CD4-positive, alpha-beta T cell treated with Interleukin-4 for 4 hours (primary cell): ENCODE results near the gene ADAMTS19.
"Not testable (repeated sequence)": the region's sequence is repeated elsewhere in the genome, so short reads cannot be mapped to it uniquely, and the experiment has no call there.

Experiments
- DNase-seq: peaks from one replicate; pipeline ENCODE4 v3.0.0-alpha.2; 2020

Gene ADAMTS19

GRCh38 chr5:129474544-129474943 is 14.4 kb downstream of the ADAMTS19 start:
- DNase-seq: no peak

- no peak for DNase-seq
Observed at GRCh38 chr5:129476751-129477150, 16.7 kb downstream of the ADAMTS19 start.

- DNase-seq: no peak
Observed at GRCh38 chr5:129477532-129477931, 17.4 kb downstream of the ADAMTS19 start.

- DNase-seq: no peak
Observed at GRCh38 chr5:129481161-129481560, 21.1 kb downstream of the ADAMTS19 start.

- no peak for DNase-seq
Observed at GRCh38 chr5:129496421-129496820, 36.3 kb downstream of the ADAMTS19 start.

- no peak for DNase-seq
Observed at GRCh38 chr5:129496864-129497595, 36.9 kb downstream of the ADAMTS19 start.

- DNase-seq: no peak
Observed at GRCh38 chr5:129499208-129499852, 39.2 kb downstream of the ADAMTS19 start.

GRCh38 chr5:129500101-129500500 is 40.0 kb downstream of the ADAMTS19 start:
- no peak for DNase-seq

- no peak for DNase-seq
Observed at GRCh38 chr5:129506086-129506485, 46.0 kb downstream of the ADAMTS19 start.

GRCh38 chr5:129506950-129507349 is 46.9 kb downstream of the ADAMTS19 start:
- DNase-seq: no peak

GRCh38 chr5:129507527-129507926 is 47.4 kb downstream of the ADAMTS19 start:
- DNase-seq: no peak

GRCh38 chr5:129508606-129509005 is 48.5 kb downstream of the ADAMTS19 start:
- no peak for DNase-seq

GRCh38 chr5:129509363-129509975 is 49.4 kb downstream of the ADAMTS19 start:
- no peak for DNase-seq

- no peak for DNase-seq
Observed at GRCh38 chr5:129511291-129511690, 51.2 kb downstream of the ADAMTS19 start.

GRCh38 chr5:129541051-129541450 is 81.0 kb downstream of the ADAMTS19 start:
- DNase-seq: no peak

- DNase-seq: no peak
Observed at GRCh38 chr5:129541648-129542251, 81.7 kb downstream of the ADAMTS19 start.

- no peak for DNase-seq
Observed at GRCh38 chr5:129547137-129547536, 87.0 kb downstream of the ADAMTS19 start.

GRCh38 chr5:129554134-129554904 is 94.2 kb downstream of the ADAMTS19 start:
- no peak for DNase-seq

GRCh38 chr5:129563585-129563984 is 103.5 kb downstream of the ADAMTS19 start:
- DNase-seq: no peak

- DNase-seq: no peak
Observed at GRCh38 chr5:129569295-129569694, 109.2 kb downstream of the ADAMTS19 start.

- no peak for DNase-seq
Observed at GRCh38 chr5:129572060-129572459, 112.0 kb downstream of the ADAMTS19 start.

GRCh38 chr5:129584496-129584895 is 124.4 kb downstream of the ADAMTS19 start:
- not testable (repeated sequence) for DNase-seq
